ENCODE results near the gene SORCS1.

SORCS1 gene

DNA sequence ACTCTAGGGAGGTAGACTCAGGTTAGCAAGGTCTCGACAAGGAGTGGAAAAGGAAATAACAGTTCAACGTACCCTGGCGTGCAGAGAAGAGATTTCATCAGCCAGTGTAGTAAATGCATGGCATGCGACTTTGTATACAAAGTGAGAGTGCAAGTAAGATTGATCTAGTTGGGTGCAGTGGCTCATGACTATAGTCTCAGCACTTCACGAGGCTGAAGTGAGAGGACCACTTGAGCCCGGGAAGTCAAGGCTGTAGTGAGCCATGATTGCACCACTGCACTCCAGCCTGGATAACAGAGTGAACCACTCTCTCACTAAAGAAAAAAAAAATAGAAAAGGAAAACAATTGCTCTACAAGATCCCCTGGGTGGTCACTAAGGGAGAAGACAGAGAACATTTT, 528.6 kb downstream of the SORCS1 start:
- ChIA-PET POLR2A (no interaction called here), CTCF (no interaction called here)
- Histone ChIP-seq H3K4me1 (ENCODE audit: control insufficient read depth, insufficient read depth, low read length) (no peaks in the 10 kb centered on the region), H3K4me3 (ENCODE audit: low read depth, low read length) (no peak overlapping the region), H3K36me3 (ENCODE audit: control insufficient read depth in 2 of 2, insufficient read depth in 1 of 2, low read length in 2 of 2) (no peaks in the 10 kb centered on the region), H3K9me3 (ENCODE audit: control insufficient read depth, insufficient read depth, low read depth, low read length) (no peaks in the 10 kb centered on the region), H3K27ac (ENCODE audit: extremely low read depth, low read depth, low read length) (no peak overlapping the region)
- no peak for TF ChIP-seq ZFP3 (tag by site-specific recombination; IDR thresholded peaks at IDR 0.05; ENCODE audit: low read depth)
- no peak for TF ChIP-seq BCL11A (tag by site-specific recombination; IDR thresholded peaks at IDR 0.05; ENCODE audit: low read depth)
- no peak for TF ChIP-seq YY2 (tag by site-specific recombination; IDR thresholded peaks at IDR 0.05)
- TF ChIP-seq ZNF10 (tag by site-specific recombination; IDR thresholded peaks at IDR 0.05): no peak
- TF ChIP-seq ZNF514 (tag by site-specific recombination; IDR thresholded peaks at IDR 0.05): no peak
- TF ChIP-seq, protein P1, sequence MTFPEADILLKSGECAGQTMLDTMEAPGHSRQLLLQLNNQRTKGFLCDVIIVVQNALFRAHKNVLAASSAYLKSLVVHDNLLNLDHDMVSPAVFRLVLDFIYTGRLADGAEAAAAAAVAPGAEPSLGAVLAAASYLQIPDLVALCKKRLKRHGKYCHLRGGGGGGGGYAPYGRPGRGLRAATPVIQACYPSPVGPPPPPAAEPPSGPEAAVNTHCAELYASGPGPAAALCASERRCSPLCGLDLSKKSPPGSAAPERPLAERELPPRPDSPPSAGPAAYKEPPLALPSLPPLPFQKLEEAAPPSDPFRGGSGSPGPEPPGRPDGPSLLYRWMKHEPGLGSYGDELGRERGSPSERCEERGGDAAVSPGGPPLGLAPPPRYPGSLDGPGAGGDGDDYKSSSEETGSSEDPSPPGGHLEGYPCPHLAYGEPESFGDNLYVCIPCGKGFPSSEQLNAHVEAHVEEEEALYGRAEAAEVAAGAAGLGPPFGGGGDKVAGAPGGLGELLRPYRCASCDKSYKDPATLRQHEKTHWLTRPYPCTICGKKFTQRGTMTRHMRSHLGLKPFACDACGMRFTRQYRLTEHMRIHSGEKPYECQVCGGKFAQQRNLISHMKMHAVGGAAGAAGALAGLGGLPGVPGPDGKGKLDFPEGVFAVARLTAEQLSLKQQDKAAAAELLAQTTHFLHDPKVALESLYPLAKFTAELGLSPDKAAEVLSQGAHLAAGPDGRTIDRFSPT (tag by site-specific recombination; IDR thresholded peaks at IDR 0.05): no peak
- TF ChIP-seq ZNF133 (tag by site-specific recombination; IDR thresholded peaks at IDR 0.05): no peak
- no peak for TF ChIP-seq ZNF202 (tag by site-specific recombination; IDR thresholded peaks at IDR 0.05; ENCODE audit: borderline replicate concordance)
- TF ChIP-seq, protein P2, sequence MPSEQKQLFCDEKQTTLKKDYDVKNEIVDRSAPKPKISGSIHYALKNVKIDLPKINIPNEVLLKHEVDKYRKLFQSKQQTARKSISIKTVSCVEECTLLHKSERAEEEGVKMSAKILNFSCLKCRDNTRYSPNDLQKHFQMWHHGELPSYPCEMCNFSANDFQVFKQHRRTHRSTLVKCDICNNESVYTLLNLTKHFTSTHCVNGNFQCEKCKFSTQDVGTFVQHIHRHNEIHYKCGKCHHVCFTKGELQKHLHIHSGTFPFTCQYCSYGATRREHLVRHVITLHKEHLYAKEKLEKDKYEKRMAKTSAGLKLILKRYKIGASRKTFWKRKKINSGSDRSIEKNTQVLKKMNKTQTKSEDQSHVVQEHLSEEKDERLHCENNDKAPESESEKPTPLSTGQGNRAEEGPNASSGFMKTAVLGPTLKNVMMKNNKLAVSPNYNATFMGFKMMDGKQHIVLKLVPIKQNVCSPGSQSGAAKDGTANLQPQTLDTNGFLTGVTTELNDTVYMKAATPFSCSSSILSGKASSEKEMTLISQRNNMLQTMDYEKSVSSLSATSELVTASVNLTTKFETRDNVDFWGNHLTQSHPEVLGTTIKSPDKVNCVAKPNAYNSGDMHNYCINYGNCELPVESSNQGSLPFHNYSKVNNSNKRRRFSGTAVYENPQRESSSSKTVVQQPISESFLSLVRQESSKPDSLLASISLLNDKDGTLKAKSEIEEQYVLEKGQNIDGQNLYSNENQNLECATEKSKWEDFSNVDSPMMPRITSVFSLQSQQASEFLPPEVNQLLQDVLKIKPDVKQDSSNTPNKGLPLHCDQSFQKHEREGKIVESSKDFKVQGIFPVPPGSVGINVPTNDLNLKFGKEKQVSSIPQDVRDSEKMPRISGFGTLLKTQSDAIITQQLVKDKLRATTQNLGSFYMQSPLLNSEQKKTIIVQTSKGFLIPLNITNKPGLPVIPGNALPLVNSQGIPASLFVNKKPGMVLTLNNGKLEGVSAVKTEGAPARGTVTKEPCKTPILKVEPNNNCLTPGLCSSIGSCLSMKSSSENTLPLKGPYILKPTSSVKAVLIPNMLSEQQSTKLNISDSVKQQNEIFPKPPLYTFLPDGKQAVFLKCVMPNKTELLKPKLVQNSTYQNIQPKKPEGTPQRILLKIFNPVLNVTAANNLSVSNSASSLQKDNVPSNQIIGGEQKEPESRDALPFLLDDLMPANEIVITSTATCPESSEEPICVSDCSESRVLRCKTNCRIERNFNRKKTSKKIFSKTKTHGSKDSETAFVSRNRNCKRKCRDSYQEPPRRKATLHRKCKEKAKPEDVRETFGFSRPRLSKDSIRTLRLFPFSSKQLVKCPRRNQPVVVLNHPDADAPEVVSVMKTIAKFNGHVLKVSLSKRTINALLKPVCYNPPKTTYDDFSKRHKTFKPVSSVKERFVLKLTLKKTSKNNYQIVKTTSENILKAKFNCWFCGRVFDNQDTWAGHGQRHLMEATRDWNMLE (tag by site-specific recombination; conservative IDR thresholded peaks at IDR 0.05; ENCODE audit: low read depth): no peak
- no peak for TF ChIP-seq ZBTB8A (tag by site-specific recombination; IDR thresholded peaks at IDR 0.05)
- TF ChIP-seq ZIC2 (tag by site-specific recombination; IDR thresholded peaks at IDR 0.05): no peak
- TF ChIP-seq, protein P3, sequence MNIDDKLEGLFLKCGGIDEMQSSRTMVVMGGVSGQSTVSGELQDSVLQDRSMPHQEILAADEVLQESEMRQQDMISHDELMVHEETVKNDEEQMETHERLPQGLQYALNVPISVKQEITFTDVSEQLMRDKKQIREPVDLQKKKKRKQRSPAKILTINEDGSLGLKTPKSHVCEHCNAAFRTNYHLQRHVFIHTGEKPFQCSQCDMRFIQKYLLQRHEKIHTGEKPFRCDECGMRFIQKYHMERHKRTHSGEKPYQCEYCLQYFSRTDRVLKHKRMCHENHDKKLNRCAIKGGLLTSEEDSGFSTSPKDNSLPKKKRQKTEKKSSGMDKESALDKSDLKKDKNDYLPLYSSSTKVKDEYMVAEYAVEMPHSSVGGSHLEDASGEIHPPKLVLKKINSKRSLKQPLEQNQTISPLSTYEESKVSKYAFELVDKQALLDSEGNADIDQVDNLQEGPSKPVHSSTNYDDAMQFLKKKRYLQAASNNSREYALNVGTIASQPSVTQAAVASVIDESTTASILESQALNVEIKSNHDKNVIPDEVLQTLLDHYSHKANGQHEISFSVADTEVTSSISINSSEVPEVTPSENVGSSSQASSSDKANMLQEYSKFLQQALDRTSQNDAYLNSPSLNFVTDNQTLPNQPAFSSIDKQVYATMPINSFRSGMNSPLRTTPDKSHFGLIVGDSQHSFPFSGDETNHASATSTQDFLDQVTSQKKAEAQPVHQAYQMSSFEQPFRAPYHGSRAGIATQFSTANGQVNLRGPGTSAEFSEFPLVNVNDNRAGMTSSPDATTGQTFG (tag by site-specific recombination; IDR thresholded peaks at IDR 0.05; ENCODE audit: borderline replicate concordance): no peak

DNA sequence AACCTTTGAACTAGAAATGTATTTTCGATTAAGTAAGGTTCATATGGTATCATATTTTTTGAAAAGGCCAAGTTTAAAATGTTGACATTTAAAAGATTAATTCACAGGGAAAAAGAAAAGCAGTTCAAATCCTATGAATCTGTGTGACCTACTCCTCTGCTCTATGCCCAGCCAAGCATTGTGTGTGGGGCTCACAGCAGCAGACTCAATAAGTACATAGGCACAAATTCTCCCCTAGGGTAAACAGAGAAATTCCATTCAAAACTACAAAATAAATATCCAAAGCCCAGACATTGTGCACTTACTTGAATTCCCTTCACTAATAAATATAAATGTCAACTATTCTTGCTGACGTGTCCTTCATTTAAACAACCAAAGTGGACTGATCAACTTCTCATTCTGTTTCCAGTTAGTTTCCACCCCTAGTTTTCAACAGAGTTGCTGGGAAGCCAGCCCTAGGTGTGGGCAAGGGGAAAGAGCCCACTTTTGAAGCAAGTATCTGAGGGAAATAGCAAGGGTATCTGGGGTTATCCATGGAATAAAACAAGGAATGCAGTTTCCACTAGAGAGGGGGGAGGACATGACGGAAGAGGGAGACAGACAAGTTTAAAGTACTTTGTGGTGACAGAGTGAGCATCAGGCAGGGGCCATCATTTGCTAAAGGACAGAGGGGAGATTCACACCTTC, 533.3 kb downstream of the SORCS1 start:
- POLR2A ChIA-PET: no interaction called here
- Histone ChIP-seq H3K4me1 (ENCODE audit: control insufficient read depth, insufficient read depth, low read length) (no peaks in the 10 kb centered on the region), H3K27ac (ENCODE audit: extremely low read depth, low read depth, low read length) (no peak overlapping the region), H3K4me3 (ENCODE audit: low read depth, low read length) (no peak overlapping the region), H3K36me3 (ENCODE audit: control insufficient read depth in 2 of 2, insufficient read depth in 1 of 2, low read length in 2 of 2) (no peaks in the 10 kb centered on the region), H3K9me3 (ENCODE audit: control insufficient read depth, insufficient read depth, low read depth, low read length) (no peaks in the 10 kb centered on the region)
- TF ChIP-seq HOXD13 (CRISPR knock-in tag; IDR thresholded peaks at IDR 0.05; ENCODE audit: borderline replicate concordance) (no peak), HOXC10 (CRISPR knock-in tag; IDR thresholded peaks at IDR 0.05) (no peak), ZNF274 (IDR thresholded peaks at IDR 0.05; ENCODE audit: low read length) (no peak), ZNF274 (tag by site-specific recombination; IDR thresholded peaks at IDR 0.05; ENCODE audit: borderline replicate concordance) (no peak), ZNF561 (tag by site-specific recombination; IDR thresholded peaks at IDR 0.05; ENCODE audit: borderline replicate concordance) (no peak), MZF1 (tag by site-specific recombination; IDR thresholded peaks at IDR 0.05; ENCODE audit: borderline replicate concordance) (no peak), ZNF707 (tag by site-specific recombination; IDR thresholded peaks at IDR 0.05) (no peak), ZNF404 (tag by site-specific recombination; IDR thresholded peaks at IDR 0.05) (no peak), ZEB2 (tag by site-specific recombination; IDR thresholded peaks at IDR 0.05) (no peak), ZNF266 (tag by site-specific recombination; IDR thresholded peaks at IDR 0.05; ENCODE audit: low read depth) (no peak), ZNF600 (tag by site-specific recombination; IDR thresholded peaks at IDR 0.05) (no peak), ZNF544 (tag by site-specific recombination; IDR thresholded peaks at IDR 0.05) (no peak)
- CTCF ChIA-PET: interaction anchor here (0.6 to 1.3 kb wide), 3 partner anchors 14 to 74 kb away, joined by 3 to 9 read pairs (median 4); no protein-coding TSS in a partner anchor

Measured in HEK293 (cell line).